ENCODE data around the gene RECK.

DNA sequence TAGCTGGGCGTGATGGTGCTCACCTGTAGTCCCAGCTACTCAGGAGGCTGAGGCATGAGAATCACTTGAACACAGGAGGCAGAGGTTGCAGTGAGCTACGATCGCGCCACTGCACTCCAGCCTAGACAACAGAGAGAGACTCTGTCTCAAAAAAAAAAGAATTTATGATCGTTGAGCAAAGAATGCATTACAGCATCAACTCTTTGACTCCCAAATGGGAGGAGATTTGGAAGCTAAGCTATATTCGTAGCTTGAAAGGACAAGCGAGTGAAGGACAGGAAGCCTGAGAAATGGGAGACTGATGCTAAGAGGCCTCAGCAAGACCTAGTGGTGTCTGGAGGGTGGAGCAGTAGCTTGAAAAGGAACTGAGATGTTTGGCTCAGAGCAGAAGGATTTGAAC, 122.2 kb downstream of the RECK start:
- no peak for TF ChIP-seq POLR2A (IDR thresholded peaks at IDR 0.05; ENCODE audit: low read length)
- TF ChIP-seq GATA1 (IDR thresholded peaks at IDR 0.05; ENCODE audit: low read depth, low read length) = no peak
